ENCODE data around the gene CLDN10.
"Not testable (repeated sequence)": the region's sequence is repeated elsewhere in the genome, so short reads cannot be mapped to it uniquely, and the experiment has no call there.

CLDN10 gene

DNA sequence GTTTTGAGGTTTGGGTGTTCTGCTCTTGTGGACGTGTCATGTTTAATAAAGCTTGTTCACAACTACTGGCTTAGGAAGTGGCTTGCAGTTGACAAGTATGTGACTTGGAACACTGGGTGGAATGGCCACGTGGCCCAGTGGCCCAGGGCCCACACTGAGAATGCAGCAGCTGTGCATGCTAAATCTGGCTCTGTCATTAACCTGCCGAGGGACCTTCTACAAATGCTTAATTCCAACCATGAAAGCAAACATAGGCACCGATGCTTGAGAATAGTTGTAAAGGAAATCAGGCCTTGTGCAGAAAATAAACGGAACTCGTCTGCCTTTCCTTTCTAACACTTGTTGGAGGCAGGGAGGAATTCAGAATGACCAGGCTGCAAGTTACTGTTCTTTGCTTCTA is 11.6 kb upstream of the CLDN10 start:
- in situ Hi-C loops (cut with HindIII; ENCODE audit: low sequenced_read_pairs) = no loop called here

DNA sequence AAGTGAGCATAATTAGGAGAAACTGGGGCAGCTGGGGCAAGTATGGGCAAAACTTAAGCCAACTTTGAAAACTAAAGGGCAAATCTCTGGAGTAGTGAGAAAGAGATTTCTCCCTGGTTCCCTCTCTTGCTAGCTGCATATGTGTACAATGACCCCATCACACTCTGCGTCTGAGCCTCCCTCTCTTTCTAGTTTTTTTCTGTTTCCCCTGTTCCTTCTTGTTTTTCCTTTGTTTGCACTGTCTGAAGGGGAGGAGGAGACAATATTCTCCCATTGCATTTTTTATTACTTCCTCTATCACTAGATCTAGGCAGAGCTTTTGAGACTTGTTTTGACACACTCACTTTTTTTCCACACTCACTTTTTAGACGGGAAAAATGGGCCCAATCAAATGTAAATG is 11.2 kb upstream of the CLDN10 start:
- in situ Hi-C loops (cut with HindIII; ENCODE audit: low sequenced_read_pairs) = no loop called here

DNA sequence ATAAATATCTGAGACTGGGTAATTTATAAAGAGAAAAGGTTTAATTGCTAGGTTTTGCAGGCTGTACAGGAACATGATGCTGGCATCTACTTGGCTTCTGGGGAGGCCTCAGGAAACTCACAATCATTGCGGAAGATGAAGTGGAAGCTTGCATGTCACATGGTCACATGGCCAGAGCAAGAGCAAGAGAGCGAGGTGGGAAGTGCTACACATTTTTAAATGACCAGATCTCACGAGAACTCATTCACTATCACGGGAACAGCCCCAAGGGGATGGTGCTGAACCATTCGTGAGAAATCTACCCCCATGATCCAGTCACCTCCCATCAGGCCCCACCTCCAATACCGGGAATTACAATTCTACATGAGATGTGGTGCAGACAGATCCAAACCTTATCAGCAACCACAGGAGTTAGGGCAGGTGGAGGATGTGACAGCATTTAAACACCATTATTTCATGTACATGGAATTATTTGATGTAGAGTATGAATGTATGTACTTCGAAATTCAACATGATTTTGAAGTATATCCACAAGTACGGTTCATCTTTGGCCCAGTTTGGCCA is 10.5 kb upstream of the CLDN10 start:
- in situ Hi-C loops (cut with HindIII; ENCODE audit: low sequenced_read_pairs) = no loop called here

GRCh38 chr13:95544293-95544692 is 8.2 kb upstream of the CLDN10 start:
- in situ Hi-C loops (cut with HindIII; ENCODE audit: low sequenced_read_pairs) = no loop called here

DNA sequence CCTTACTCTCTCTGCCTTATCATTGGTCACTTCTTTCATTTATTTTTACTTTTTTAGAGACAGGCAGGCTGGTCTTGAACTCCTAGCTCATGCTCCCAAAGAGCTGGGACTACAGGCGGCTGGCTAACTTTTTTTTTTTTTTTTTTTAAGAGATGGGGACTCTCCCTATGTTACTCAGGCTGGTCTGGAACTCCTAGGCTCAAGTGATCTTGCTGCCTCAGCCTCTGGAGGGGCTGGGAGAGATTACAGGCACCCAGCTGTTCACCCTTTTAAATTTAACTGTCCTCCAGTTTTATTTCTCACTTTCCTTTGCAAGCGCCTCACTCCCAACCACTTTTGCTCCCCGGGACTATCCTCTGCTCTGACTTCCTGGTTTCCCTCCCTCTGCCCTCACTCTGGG is 5.6 kb upstream of the CLDN10 start:
- in situ Hi-C loops (cut with HindIII; ENCODE audit: low sequenced_read_pairs) = no loop called here

- in situ Hi-C loops (cut with HindIII; ENCODE audit: low sequenced_read_pairs) = no loop called here
Observed at GRCh38 chr13:95547531-95548167, 4.9 kb upstream of the CLDN10 start.

DNA sequence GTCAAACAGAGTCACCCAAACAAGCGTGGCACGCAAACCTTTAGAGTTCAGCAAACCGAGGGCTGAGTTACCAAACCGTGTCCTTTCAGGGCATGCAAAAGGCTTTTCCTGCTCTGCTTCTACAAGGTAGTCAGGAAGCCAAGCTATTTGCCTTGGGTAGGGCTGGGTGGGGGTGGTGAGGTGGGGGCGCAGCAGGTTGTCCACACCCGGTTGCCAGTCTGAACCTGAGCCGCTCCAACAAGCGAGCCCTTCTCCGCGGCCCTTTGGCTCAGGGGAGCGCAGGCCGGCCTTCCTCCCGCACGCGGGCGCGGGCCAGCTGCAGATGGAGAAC is 347 bp upstream of the CLDN10 start:
- in situ Hi-C loops (cut with HindIII; ENCODE audit: low sequenced_read_pairs) = no loop called here

DNA sequence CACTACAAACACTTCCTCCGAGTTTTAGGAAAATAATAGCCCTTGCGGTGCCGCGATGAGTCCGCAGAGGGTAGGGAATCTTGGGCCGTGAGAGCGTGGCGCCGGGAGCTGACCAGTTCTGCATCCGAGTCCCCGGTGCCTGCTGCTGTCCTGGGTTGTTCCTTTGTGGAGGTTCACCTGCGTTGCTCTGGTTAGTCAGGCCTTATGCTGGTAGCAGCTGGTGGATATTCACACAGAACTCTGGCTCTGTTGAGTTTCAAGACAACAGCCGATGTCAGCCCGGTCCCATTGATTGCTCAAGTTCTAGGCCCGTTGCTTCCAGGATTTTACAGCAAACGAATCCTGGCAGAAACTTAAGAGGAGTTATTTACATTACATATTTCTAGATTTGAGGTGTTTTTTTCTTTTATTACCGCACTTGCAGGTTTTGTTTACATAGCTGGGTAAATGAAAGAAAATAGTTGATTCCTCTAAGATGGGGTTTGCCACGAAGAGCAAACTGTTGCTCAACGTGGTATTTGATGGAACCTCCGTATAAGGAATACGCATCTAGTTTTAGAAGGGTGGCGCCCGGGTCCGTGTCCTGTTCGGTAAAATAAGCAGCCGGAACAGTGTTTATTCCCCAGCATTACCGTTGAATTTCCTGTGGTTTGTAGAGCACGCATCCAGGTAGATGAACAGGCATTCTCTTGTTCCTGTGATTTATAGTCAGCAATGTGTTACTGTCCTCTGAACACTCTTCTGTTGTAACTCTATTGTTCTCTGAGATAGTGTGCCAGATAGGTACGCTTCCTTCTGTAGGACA is 1.3 kb downstream of the CLDN10 start:
- in situ Hi-C loops (cut with HindIII; ENCODE audit: low sequenced_read_pairs) = no loop called here

- in situ Hi-C loops (cut with HindIII; ENCODE audit: low sequenced_read_pairs) = loop anchor here (5.0 kb wide), 1 partner anchor 40 kb away; no protein-coding TSS in a partner anchor
Observed at GRCh38 chr13:95557013-95557412, 4.5 kb downstream of the CLDN10 start.

DNA sequence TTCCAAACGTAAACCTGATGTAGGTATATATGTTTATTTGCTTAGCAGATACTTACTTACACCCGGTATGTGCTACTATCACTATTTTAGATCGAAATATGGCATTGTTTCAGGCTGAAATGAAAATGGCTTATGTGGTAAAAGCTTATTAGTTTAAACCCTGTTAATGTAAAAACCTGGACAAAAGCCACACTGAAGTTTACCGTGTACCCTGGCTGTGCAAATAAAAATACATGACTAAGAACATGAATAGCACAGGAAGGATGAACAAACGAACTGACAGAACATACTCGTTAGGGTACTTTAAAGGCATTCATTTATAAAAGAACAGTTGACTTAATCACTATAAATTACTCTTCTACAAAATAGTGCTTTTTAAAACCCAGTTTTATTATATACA is 6.6 kb downstream of the CLDN10 start:
- in situ Hi-C loops (cut with HindIII; ENCODE audit: low sequenced_read_pairs) = loop anchor here (5.0 kb wide), 1 partner anchor 42 kb away; no protein-coding TSS in a partner anchor

DNA sequence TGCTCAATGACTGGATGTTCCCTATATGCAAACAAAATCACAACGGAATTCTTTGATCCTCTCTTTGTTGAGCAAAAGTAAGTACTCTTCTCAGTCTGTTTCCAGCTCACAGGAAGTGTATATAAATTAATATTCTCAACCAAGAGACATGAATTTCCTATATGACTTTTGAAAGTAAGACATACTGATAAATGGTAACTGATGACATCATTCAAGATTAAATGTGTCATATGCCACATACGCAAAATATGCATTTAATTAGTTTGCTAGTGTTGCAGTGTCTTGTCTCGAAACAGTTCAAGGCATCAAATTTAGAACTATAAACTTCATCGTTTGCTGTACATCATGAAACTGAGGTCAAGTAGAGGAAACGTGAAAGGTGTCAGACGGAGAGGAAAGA is 7.9 kb downstream of the CLDN10 start:
- in situ Hi-C loops (cut with HindIII; ENCODE audit: low sequenced_read_pairs) = no loop called here

DNA sequence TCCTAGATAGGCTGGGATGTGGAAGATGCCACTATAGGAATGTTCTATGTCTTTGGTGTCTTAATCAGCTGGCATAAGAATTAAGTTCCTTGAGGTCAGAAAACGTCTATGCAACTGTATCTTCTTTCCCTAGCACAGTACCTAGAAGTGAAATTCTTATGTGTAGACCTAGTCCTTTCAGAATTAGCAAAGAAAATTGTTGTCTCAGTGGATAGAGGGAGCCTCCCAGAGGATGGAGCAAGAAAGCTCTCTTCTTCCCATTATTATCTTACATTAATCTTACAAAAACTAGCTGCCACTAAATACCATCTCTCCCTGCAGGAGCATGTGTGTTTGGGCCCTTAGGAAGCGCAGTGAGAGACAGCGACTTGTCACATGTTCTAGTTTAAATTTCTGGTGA is 11.6 kb downstream of the CLDN10 start:
- in situ Hi-C loops (cut with HindIII; ENCODE audit: low sequenced_read_pairs) = no loop called here

GRCh38 chr13:95564733-95565291 is 12.3 kb downstream of the CLDN10 start:
- in situ Hi-C loops (cut with HindIII; ENCODE audit: low sequenced_read_pairs) = no loop called here

DNA sequence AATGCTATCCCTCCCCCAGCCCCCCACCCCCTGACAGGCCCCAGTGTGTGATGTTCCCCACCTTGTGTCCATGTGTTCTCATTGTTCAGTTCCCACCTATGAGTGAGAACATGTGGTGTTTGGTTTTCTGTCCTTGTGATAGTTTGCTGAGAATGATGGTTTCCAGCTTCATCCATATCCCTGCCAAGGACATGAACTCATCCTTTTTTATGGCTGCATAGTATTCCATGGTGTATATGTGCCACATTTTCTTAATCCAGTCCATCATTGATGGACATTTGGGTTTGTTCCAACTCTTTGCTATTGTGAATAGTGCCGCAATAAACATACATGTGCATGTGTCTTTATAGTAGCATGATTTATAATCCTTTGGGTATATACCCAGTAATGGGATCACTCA is 13.2 kb downstream of the CLDN10 start:
- in situ Hi-C loops (cut with HindIII; ENCODE audit: low sequenced_read_pairs) = not testable (repeated sequence)

DNA sequence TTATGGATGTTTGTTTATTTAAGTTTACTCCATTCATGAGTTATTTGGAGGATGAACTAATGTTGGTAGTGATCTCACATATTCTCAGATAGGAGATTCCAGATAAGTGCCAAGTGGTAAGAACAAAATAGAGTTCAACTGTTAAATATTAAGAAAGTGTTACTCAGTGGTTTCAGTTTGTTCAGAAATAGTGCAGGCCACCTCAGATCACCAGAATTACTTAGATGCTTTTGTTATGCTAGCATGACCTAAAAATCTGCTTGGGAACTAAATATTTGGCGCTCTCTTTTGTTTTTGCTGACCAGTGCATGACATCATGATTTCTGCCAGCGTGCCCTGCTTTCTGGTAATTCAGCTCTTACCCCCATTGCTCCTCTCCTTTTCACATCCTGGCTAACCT is 15.6 kb downstream of the CLDN10 start:
- in situ Hi-C loops (cut with HindIII; ENCODE audit: low sequenced_read_pairs) = no loop called here

GRCh38 chr13:95570016-95570415 is 17.5 kb downstream of the CLDN10 start:
- in situ Hi-C loops (cut with HindIII; ENCODE audit: low sequenced_read_pairs) = no loop called here

- in situ Hi-C loops (cut with HindIII; ENCODE audit: low sequenced_read_pairs) = no loop called here
Observed at GRCh38 chr13:95571941-95572340, 19.4 kb downstream of the CLDN10 start.

GRCh38 chr13:95573221-95573620 is 20.7 kb downstream of the CLDN10 start:
- in situ Hi-C loops (cut with HindIII; ENCODE audit: low sequenced_read_pairs) = no loop called here

DNA sequence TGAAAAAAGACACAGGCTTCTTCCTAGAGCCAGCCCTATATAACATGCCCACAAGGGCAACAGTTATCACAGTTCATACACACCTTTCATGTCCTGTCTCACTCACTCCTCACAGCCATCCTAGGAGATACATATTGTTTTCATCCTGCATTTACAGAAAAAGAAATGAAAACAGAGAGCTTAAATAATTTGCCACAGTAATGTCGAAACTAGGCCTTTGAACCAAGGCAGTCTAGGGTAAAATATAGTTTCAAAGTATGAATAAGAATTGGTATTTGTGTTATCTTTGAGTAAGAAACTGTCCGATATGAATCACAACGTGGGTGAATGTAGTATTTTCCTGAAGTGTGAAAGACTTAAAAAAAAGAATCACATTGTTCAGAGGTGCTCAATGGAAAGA is 26.8 kb downstream of the CLDN10 start:
- in situ Hi-C loops (cut with HindIII; ENCODE audit: low sequenced_read_pairs) = no loop called here

DNA sequence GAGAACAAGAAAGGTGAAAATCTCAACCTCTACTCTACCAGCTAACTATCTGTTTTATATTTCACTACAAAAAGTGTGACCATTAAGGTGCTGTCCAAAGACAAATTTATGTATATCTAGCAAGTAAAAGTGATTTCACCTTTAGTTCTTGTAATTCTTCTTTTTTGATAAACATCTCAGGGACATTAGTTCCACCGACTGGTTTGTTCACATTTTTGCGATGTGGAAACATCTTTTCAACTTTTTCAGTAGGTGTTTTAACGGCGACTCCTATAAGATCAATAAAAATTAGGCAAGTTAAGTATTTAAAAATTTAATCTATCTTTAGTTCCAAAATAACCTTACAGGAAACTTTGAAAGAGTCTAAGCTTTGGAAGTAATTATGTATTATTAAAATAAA is 33.3 kb downstream of the CLDN10 start:
- in situ Hi-C loops (cut with HindIII; ENCODE audit: low sequenced_read_pairs) = no loop called here

DNA sequence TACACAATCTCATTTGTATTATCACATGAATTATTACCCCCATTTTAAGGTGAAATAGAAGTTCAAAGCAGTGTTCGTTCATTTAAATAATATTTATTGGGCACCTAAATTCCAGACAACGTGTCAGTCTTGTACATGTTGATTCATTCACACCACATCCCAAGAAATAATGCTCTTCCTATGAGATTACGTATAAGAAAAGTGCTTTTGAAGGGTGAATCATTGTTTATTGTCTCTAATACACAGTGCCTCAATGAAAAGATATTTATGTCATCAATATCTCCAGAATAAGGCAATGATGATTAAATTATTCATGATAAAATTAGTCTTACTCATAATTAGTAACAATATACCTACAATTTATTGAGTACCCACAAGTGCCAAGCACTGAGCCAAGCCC is 35.6 kb downstream of the CLDN10 start:
- in situ Hi-C loops (cut with HindIII; ENCODE audit: low sequenced_read_pairs) = no loop called here

- in situ Hi-C loops (cut with HindIII; ENCODE audit: low sequenced_read_pairs) = no loop called here
Observed at GRCh38 chr13:95588721-95589120, 36.2 kb downstream of the CLDN10 start.
